ENCODE results near the gene LTBP3. TPM values are rescaled to one million over a fixed set of nuclear protein-coding genes. Genes with fewer than 3 reads are reported as not detected.

LTBP3 gene
- total and polyA plus RNA-seq, 2 of the 13 experiments (the other 11 are each of a cell fraction or from before 2014, with no cell fraction given), result 12.2 to 68.1 TPM

DNA sequence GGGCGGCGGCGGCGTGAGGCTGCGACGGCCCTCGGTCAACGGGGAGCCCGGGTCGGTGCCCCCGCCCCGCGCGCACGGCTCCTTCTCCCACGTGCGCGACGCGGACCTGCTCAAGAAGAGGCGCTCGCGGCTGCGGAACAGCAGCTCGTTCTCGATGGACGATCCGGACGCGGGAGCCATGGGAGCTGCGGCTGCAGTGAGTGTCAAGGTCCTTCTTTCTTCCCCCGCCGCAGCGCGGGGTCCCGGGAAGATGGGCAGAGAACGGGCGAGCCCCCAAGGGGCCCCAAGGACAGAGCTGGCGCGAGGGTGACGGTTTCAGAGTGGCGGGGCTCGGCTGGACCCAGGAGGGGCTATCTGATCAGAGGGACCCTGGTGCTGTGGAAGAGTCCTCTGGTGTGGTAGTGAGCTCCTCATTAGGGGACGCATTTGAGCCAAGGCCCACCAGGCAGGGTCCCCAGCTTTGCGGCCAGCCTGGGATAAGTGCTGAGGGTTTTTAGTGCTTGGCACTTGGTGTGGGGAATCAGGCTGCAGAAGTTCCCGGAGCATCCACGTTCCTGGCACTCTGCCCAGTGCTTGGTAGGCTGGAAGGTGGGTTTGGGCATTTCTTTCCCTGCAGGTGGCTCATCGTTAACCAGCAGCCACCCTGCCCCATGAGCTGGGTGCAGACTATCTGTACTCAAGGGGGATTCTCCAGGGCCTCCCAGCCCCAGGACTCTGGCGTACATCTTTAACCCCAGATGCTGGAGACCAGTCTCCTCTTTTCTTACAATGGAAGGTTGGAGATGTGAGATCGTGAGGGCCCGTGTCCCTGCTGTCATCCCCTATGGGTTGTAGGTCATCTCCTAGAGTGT, 27.5 kb upstream of the LTBP3 start:
- 97% methylated on average over 40 of the region's 51 CpGs for WGBS (ENCODE audit: low lambda C conversion rate)
- H3K79me2 ChIP-seq (ENCODE audit: insufficient read depth, low read length), result no peaks in the 10 kb centered on the region
- POLR2A ChIA-PET, result interaction anchor here (1.3 to 2.1 kb wide), 3 partner anchors 8 to 11 kb away, joined by 3 to 6 read pairs (median 4); partner anchors contain the start of gene KCNK7

More for the DNA sequence above, 27.5 kb upstream of the LTBP3 start:
- in situ Hi-C loops (cut with HindIII; ENCODE audit: extremely low pct_ligation_motif_present, low pct_unique_long_range_greater_than_20kb) (loop anchor here (5.0 kb wide), 1 partner anchor 43 kb away; no protein-coding TSS in a partner anchor), intact Hi-C loops (cut with micrococcal nuclease; ENCODE audit: unreplicated experiment) (no loop called here)
- H4K20me1 ChIP-seq (ENCODE audit: insufficient read depth, low read length), result no peaks in the 10 kb centered on the region
- ATAC-seq (no peak), FAIRE-seq (no peak), DNase-seq (ENCODE audit: low spot score) (no peak)
- H3K4me3 ChIP-seq (replicated peaks in 1 of 3; ENCODE audit: insufficient read depth in 1 of 3, low read depth in 2 of 3, low read length in 3 of 3), result no peak overlapping the region
- CTCF ChIA-PET (ENCODE audit: low intra/inter-chr PET ratio, low total read pairs), result no interaction called here
- H2AFZ ChIP-seq (ENCODE audit: low read length), result no peak overlapping the region
- no peak overlapping the region for H3K4me2 ChIP-seq (ENCODE audit: low read depth, low read length)
- H3K36me3 ChIP-seq (replicated peaks in 1 of 2; ENCODE audit: control insufficient read depth in 1 of 2, insufficient read depth in 2 of 2, low read length in 2 of 2), result 0 out of 5 replicates have a peak, but pooled peaks cover 0 to 3% of the 10 kb centered on the region in 2 experiments
- BruUV-seq (replicated peaks), result no TSS peak
- H3K9ac ChIP-seq (ENCODE audit: insufficient read depth, low read depth, low read length), result no peak overlapping the region
- H3K27me3 ChIP-seq (ENCODE audit: control insufficient read depth in 1 of 2, insufficient read depth in 2 of 2, low read length in 2 of 2), result no peaks in the 10 kb centered on the region
- H3K27ac ChIP-seq (ENCODE audit: extremely low read length, insufficient read depth, low read length), result no peak overlapping the region
- H3K4me1 ChIP-seq (ENCODE audit: insufficient read depth, low read length), result peaks cover 33% of the 10 kb centered on the region
- H3K9me3 ChIP-seq (ENCODE audit: low read length), result no peaks in the 10 kb centered on the region
- TF ChIP-seq ATRX (CRISPR knock-in tag; IDR thresholded peaks at IDR 0.05; ENCODE audit: borderline replicate concordance) (no peak), ZNF83 (CRISPR knock-in tag; IDR thresholded peaks at IDR 0.05; ENCODE audit: borderline replicate concordance) (no peak), ZNF547 (CRISPR knock-in tag; IDR thresholded peaks at IDR 0.05) (no peak), FOXP1 (IDR thresholded peaks at IDR 0.05) (no peak), FOXP1 (CRISPR knock-in tag; IDR thresholded peaks at IDR 0.05) (no peak)
- TF ChIP-seq, protein P1, sequence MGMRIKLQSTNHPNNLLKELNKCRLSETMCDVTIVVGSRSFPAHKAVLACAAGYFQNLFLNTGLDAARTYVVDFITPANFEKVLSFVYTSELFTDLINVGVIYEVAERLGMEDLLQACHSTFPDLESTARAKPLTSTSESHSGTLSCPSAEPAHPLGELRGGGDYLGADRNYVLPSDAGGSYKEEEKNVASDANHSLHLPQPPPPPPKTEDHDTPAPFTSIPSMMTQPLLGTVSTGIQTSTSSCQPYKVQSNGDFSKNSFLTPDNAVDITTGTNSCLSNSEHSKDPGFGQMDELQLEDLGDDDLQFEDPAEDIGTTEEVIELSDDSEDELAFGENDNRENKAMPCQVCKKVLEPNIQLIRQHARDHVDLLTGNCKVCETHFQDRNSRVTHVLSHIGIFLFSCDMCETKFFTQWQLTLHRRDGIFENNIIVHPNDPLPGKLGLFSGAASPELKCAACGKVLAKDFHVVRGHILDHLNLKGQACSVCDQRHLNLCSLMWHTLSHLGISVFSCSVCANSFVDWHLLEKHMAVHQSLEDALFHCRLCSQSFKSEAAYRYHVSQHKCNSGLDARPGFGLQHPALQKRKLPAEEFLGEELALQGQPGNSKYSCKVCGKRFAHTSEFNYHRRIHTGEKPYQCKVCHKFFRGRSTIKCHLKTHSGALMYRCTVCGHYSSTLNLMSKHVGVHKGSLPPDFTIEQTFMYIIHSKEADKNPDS (CRISPR knock-in tag; IDR thresholded peaks at IDR 0.05), result no peak
- TF ChIP-seq, protein P2, sequence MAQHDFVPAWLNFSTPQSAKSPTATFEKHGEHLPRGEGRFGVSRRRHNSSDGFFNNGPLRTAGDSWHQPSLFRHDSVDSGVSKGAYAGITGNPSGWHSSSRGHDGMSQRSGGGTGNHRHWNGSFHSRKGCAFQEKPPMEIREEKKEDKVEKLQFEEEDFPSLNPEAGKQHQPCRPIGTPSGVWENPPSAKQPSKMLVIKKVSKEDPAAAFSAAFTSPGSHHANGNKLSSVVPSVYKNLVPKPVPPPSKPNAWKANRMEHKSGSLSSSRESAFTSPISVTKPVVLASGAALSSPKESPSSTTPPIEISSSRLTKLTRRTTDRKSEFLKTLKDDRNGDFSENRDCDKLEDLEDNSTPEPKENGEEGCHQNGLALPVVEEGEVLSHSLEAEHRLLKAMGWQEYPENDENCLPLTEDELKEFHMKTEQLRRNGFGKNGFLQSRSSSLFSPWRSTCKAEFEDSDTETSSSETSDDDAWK (CRISPR knock-in tag; IDR thresholded peaks at IDR 0.05), result no peak
- TF ChIP-seq, protein P3, sequence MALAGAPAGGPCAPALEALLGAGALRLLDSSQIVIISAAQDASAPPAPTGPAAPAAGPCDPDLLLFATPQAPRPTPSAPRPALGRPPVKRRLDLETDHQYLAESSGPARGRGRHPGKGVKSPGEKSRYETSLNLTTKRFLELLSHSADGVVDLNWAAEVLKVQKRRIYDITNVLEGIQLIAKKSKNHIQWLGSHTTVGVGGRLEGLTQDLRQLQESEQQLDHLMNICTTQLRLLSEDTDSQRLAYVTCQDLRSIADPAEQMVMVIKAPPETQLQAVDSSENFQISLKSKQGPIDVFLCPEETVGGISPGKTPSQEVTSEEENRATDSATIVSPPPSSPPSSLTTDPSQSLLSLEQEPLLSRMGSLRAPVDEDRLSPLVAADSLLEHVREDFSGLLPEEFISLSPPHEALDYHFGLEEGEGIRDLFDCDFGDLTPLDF (CRISPR knock-in tag; IDR thresholded peaks at IDR 0.05), result no peak
- TF ChIP-seq, protein P4, sequence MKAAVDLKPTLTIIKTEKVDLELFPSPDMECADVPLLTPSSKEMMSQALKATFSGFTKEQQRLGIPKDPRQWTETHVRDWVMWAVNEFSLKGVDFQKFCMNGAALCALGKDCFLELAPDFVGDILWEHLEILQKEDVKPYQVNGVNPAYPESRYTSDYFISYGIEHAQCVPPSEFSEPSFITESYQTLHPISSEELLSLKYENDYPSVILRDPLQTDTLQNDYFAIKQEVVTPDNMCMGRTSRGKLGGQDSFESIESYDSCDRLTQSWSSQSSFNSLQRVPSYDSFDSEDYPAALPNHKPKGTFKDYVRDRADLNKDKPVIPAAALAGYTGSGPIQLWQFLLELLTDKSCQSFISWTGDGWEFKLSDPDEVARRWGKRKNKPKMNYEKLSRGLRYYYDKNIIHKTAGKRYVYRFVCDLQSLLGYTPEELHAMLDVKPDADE (CRISPR knock-in tag; IDR thresholded peaks at IDR 0.05), result no peak
